Gastroesophageal sphincter (tissue), 3 donors: ENCODE measurements around the gene NAPG.

Experiments used
- CTCF ChIP-seq, 4 experiments: fragments of 200-600 bp in 2 of 4; fragments of 450-650 bp in 2 of 4; sonication (generic) in 1 of 4; IDR thresholded peaks; one replicate each; pipeline ENCODE4 v1.5.1; 2017 to 2019; ENCODE audit warnings: antibody characterized with exemption in 4 of 4, mild to moderate bottlenecking in 2 of 4, moderate library complexity in 2 of 4
- POLR2A ChIP-seq, 2 donors: fragments of 450-650 bp; IDR thresholded peaks; one replicate each; pipeline ENCODE4 v1.6.1; 2017; ENCODE audit warnings: antibody characterized with exemption in 2 of 2, mild to moderate bottlenecking in 2 of 2, moderate library complexity in 1 of 2
- POLR2AphosphoS5 ChIP-seq: sonication (generic); formaldehyde crosslinking; IDR thresholded peaks from one replicate; pipeline ENCODE4 v1.6.1; 2017; ENCODE audit warnings: antibody characterized with exemption

DNA sequence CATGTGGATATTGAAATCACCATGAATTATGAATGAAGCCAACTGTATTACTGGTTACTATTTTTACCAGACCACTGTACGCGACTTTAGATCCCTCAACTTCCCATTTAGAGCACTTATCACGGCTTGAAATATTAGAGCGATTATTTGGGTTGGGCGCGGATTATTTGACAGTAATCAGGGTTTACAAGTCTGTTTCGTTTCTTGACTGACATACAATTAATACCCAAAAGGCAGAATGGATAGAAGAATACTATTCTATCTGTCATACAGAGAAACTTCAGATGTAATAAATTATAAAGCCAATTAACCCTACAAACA is 496 bp upstream of the NAPG start:
- TF ChIP-seq CTCF (IDR thresholded peaks at IDR 0.05) (no peak), POLR2AphosphoS5 (no peak), POLR2A (IDR thresholded peaks at IDR 0.05) (no peak)
